ENCODE data around the gene NR0B2.
A peak's percentile ranks its signal among the peaks of the same experiment; 100 is the strongest.

NR0B2 gene

DNA sequence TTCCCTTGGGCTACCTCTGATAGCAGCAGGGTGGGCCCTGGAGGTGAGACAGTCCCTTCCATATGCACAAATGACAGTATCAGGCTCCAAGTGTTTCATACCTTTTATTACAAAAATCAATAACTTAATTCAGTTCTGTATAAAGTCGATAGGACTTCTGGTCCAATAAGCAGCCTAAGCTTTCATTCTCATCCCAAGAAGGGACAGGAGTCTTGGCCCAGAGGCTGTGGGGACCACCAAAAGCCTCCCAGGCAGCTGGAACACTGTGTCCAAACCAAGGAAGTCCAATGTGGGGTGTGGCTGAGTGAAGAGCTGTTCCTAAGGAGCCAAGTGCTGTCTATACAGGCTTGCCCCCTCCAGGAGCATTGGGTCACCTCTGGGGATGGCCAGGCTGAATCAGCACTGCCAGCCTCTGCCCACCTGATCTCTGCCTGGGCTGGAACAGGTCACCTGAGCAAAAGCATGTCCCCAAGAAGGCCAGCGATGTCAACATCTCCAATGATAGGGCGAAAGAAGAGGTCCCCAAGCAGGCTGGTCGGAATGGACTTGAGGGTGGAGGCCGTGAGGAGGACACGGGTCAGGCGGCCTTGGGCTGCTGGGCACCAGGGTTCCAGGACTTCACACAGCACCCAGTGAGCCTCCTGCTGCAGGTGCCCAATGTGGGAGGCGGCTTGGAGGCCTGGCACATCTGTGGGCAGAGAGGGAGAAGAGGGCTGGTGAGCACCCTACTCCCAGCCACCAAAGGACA lies 2.2 kb downstream of the NR0B2 start:
- H3K27ac ChIP-seq (ENCODE audit: low read length): no peak overlapping the region

DNA sequence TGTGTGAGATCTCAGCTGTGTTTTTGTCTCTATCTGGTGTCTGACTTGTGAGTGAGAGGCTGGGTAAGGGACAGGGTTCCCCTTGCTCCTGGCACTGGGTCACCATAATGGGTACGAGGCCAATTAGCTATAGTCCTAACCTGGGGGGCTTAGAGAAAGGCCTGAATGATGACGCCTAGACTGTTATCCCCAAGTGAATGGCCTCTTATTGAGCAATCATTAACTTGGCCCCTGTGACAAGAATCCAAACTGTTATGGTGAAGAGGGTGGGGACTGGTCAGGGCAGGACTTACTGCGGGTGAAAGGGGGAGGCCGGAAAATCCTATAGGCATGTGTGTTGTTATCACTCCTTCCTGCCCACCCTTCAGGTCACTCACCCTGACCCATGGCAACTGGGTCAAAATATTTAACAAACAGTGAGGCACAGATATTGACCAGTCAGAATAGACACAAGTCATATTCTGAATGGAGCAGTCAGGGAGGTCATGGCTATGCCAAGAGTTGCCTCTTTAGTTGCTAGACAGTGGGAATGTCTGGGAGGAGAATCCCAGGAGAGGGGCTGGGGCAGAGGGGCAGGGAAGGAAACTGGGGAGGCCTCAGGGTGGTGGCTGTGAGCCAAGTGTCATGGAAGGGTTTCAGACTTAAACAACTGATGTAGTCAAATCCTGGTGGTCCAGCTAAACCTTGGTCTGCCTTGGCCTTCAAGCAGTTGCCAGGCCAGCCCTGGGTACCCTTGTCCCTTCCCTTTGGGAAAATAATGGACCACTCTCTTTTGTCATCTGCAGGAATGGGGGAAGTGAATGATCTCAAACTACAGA lies 3.2 kb downstream of the NR0B2 start:
- Histone ChIP-seq H3K27me3 (ENCODE audit: control insufficient read depth in 1 of 2, insufficient read depth in 2 of 2, low read length in 2 of 2) (peaks cover 0 to 2% of the 10 kb centered on the region in 2 donors), H3K4me3 (ENCODE audit: low read length in 2 of 2) (no peak overlapping the region), H3K4me1 (ENCODE audit: control insufficient read depth, insufficient read depth, low read length) (no peaks in the 10 kb centered on the region), H3K27ac (ENCODE audit: low read length) (no peak overlapping the region), H3K9me3 (ENCODE audit: control insufficient read depth in 2 of 2, low read length in 2 of 2) (no peaks in the 10 kb centered on the region), H3K36me3 (ENCODE audit: control insufficient read depth in 2 of 2, insufficient read depth in 2 of 2, low read length in 2 of 2) (no peaks in the 10 kb centered on the region), H3K9ac (ENCODE audit: low read length in 2 of 2) (no peak overlapping the region)

More for the DNA sequence above, 2.2 kb downstream of the NR0B2 start:
- H3K9ac ChIP-seq (ENCODE audit: low read length in 2 of 2): no peak overlapping the region
- no peaks in the 10 kb centered on the region for H3K9me3 ChIP-seq (ENCODE audit: control insufficient read depth in 2 of 2, low read length in 2 of 2)
- H3K36me3 ChIP-seq (ENCODE audit: control insufficient read depth in 2 of 2, insufficient read depth in 2 of 2, low read length in 2 of 2): no peaks in the 10 kb centered on the region
- no peak overlapping the region for H3K4me3 ChIP-seq (ENCODE audit: low read length in 2 of 2)
- H3K4me1 ChIP-seq (ENCODE audit: control insufficient read depth, insufficient read depth, low read length): no peaks in the 10 kb centered on the region
- H3K27me3 ChIP-seq (ENCODE audit: control insufficient read depth in 1 of 2, insufficient read depth in 2 of 2, low read length in 2 of 2): peaks cover 0 to 2% of the 10 kb centered on the region in 2 donors

DNA sequence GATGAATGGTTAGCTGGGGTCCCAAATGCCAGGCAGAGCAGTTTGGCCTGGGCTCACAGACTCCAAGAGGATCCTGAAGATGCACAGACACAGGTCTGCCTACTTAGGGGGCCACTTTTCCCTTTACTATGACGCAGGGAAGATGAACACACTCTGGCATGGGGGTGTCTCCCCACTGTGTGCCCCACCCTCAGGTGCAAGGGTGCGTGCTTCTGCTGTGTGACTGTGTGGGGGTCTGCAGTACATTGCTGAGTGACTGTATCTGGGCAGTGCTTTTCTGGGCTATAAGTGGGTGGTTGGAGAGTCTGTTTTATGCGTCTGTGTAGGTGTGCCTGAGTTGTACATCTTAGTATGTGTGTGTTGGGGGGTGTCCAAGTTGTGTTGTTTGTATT lies 3.8 kb downstream of the NR0B2 start:
- no peaks in the 10 kb centered on the region for H3K9me3 ChIP-seq (ENCODE audit: control insufficient read depth in 2 of 2, low read length in 2 of 2)
- peaks cover 0 to 2% of the 10 kb centered on the region in 2 donors for H3K27me3 ChIP-seq (ENCODE audit: control insufficient read depth in 1 of 2, insufficient read depth in 2 of 2, low read length in 2 of 2)
- no peak overlapping the region for H3K4me3 ChIP-seq (ENCODE audit: low read length in 2 of 2)
- no peaks in the 10 kb centered on the region for H3K4me1 ChIP-seq (ENCODE audit: control insufficient read depth, insufficient read depth, low read length)
- no peaks in the 10 kb centered on the region for H3K36me3 ChIP-seq (ENCODE audit: control insufficient read depth in 2 of 2, insufficient read depth in 2 of 2, low read length in 2 of 2)
- no peak overlapping the region for H3K9ac ChIP-seq (ENCODE audit: low read length in 2 of 2)
- no peak overlapping the region for H3K27ac ChIP-seq (ENCODE audit: low read length)

DNA sequence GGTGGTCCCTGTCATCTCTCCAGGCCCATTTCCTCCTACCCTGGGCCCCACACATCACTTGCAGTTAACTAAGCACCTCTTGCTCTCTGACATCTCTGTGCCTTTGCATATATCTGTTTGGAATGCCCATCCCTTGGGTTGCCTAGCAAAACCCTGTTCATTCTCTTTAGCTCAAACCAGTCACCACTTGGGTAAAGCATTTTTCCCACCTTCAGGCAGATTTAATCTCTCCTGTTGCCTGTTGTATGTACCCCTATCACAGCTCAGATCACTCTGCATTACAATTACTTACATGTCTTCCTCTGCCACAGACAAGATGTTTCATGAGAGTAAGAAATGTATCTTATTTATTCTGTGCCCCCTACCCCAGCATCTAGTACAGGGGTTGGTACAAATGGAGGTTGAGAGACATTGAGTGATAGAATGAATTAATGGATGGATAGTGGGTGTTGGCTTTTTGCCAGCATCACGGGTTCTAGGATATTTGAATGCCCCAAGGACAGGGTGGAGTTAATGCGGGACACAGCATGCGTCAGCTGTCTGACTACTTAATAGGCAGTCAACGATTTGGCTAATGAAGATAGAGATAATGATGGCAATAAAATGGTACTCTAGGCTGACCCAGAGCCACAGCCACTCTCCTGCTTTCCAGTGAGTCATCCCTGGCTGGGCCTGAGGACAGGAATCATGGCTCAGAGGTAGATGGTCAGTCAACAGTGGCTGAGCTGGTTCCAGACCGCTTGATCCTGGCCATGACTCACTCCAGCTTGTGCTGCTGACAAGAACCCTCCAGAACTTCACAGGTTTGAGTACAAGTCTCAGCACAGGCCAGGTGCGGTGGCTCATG lies 6.5 kb downstream of the NR0B2 start:
- Histone ChIP-seq H3K9ac (ENCODE audit: low read length in 2 of 2) (no peak overlapping the region), H3K27me3 (ENCODE audit: control insufficient read depth in 1 of 2, insufficient read depth in 2 of 2, low read length in 2 of 2) (no peaks in the 10 kb centered on the region), H3K4me3 (ENCODE audit: low read length in 2 of 2) (no peak overlapping the region), H3K4me1 (ENCODE audit: control insufficient read depth, insufficient read depth, low read length) (no peaks in the 10 kb centered on the region), H3K9me3 (ENCODE audit: control insufficient read depth in 2 of 2, low read length in 2 of 2) (no peaks in the 10 kb centered on the region), H3K27ac (ENCODE audit: low read length) (no peak overlapping the region), H3K36me3 (ENCODE audit: control insufficient read depth in 2 of 2, insufficient read depth in 2 of 2, low read length in 2 of 2) (no peaks in the 10 kb centered on the region)

DNA sequence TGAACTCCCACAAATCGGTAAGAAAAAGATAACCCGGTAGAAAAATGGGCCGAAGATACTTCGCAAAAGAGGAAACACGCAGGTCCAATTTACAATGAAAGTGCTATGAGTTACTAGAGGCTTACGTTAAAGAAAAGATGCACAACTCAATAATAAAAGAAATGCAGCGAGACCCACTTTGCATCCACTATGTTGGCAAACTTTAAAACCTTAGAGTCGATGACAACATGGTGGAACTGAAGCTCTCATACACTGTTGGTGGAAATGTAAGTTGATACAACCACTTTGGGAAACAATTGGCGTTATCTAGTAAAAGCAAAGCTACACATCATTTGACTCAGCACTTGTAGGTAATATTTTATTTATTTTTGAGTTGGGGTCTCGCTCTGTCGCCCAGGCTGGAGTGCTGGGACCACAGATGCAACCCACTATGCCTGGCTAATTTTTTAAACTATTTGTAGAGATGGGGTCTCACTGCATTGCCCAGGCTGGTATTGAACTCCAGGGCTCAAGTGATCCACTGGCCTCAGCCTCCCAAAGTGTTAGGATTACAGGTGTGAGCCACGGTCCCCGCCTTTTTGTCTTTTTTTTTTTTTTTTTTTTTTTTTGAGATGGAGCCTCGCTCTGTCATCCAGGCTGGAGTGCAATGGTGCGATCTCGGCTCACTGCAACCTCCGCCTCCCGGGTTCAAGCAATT lies 12.8 kb downstream of the NR0B2 start:
- peaks cover 21% of the 10 kb centered on the region for H3K4me1 ChIP-seq (ENCODE audit: control insufficient read depth, insufficient read depth, low read length)
- no peaks in the 10 kb centered on the region for H3K9me3 ChIP-seq (ENCODE audit: control insufficient read depth in 2 of 2, low read length in 2 of 2)
- H3K9ac ChIP-seq (ENCODE audit: low read length in 2 of 2): peak overlapping the region; percentile 92 to 96
- H3K36me3 ChIP-seq (ENCODE audit: control insufficient read depth in 2 of 2, insufficient read depth in 2 of 2, low read length in 2 of 2): peaks cover 9 to 10% of the 10 kb centered on the region in 2 donors
- H3K27me3 ChIP-seq (ENCODE audit: control insufficient read depth in 1 of 2, insufficient read depth in 2 of 2, low read length in 2 of 2): no peaks in the 10 kb centered on the region
- H3K27ac ChIP-seq (ENCODE audit: low read length): peak overlapping the region; percentile 87
- peak overlapping the region; percentile 93 to 99 for H3K4me3 ChIP-seq (ENCODE audit: low read length in 2 of 2)

DNA sequence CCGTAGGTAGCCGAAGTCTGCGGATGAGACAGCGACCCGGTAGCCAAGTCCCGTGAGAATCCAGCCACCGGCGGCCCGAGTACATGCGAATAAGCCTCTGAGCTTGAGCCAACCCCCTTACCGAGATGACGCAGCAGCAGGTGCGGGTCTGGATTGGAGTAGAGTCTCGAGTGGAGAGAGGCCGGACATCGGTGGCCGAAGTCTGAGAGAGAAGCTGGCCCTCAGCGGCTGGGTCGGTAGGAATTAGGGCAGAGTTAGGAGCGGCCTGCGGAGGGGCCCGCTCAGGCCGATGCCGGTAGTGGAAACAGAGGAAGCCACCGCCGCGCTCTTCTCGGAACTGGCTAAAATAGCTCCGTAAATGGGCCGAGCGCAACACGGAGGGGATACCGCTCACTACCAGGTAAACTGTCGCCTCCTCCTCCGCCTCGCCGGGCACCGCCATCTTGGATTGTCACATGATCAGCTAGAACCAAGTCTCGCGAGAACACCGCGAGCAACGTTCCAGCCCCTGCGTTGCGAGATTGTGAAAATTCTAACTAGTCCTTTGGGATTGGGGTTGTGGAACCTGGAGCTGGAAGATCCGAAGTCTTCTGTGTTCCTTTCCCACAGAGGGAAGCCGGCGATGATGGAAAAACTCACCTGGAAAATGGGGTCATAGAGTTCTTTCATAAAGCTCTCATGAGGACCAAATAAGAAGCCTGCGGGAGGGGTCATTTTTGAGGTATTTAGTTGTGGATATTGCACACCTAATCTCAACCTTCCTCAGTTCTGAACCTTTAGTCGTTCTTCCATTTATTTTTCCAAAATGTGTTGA lies 13.6 kb downstream of the NR0B2 start, which contains the start of gene GPATCH3:
Gene GPATCH3 (minus strand): TSS at position 467 of the 814 bp plus-strand sequence. CDS start 25 bp downstream, at position 442.
- Histone ChIP-seq H3K9me3 (ENCODE audit: control insufficient read depth in 2 of 2, low read length in 2 of 2) (no peaks in the 10 kb centered on the region), H3K4me1 (ENCODE audit: control insufficient read depth, insufficient read depth, low read length) (peaks cover 21% of the 10 kb centered on the region), H3K27me3 (ENCODE audit: control insufficient read depth in 1 of 2, insufficient read depth in 2 of 2, low read length in 2 of 2) (no peaks in the 10 kb centered on the region), H3K4me3 (ENCODE audit: low read length in 2 of 2) (peak within 1 kb of the TSS; percentile 93 to 99), H3K36me3 (ENCODE audit: control insufficient read depth in 2 of 2, insufficient read depth in 2 of 2, low read length in 2 of 2) (peaks cover 11 to 13% of the 10 kb centered on the region in 2 donors), H3K9ac (ENCODE audit: low read length in 2 of 2) (peak within 1 kb of the TSS; percentile 92 to 96), H3K27ac (ENCODE audit: low read length) (peak within 1 kb of the TSS; percentile 87)

DNA sequence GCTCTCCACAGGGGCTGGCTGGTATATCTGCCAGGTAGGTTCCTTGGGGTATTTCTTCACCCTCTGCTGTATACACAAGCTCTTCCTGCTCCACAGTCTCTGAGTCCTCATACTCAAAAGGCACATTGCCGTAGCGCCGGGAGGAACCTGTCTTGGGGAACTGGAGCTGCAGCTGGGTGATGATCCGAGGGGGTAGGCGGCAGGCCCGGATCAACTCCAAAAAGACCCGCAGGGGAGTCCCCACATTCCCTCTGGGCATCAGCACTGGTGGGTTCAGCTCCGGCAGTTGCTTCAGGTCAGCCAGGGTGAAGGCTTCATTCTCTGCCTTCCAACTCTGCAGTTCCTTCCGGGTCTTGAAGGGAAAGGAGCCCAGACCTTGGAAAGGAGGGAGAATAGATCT lies 16.4 kb downstream of the NR0B2 start:
- H3K27ac ChIP-seq (ENCODE audit: low read length): no peak overlapping the region
- no peak overlapping the region for H3K4me3 ChIP-seq (ENCODE audit: low read length in 2 of 2)
- H3K9ac ChIP-seq (ENCODE audit: low read length in 2 of 2): no peak overlapping the region
- H3K27me3 ChIP-seq (ENCODE audit: control insufficient read depth in 1 of 2, insufficient read depth in 2 of 2, low read length in 2 of 2): no peaks in the 10 kb centered on the region
- no peaks in the 10 kb centered on the region for H3K9me3 ChIP-seq (ENCODE audit: control insufficient read depth in 2 of 2, low read length in 2 of 2)
- H3K36me3 ChIP-seq (ENCODE audit: control insufficient read depth in 2 of 2, insufficient read depth in 2 of 2, low read length in 2 of 2): peaks cover 33 to 34% of the 10 kb centered on the region in 2 donors
- peaks cover 21% of the 10 kb centered on the region for H3K4me1 ChIP-seq (ENCODE audit: control insufficient read depth, insufficient read depth, low read length)

DNA sequence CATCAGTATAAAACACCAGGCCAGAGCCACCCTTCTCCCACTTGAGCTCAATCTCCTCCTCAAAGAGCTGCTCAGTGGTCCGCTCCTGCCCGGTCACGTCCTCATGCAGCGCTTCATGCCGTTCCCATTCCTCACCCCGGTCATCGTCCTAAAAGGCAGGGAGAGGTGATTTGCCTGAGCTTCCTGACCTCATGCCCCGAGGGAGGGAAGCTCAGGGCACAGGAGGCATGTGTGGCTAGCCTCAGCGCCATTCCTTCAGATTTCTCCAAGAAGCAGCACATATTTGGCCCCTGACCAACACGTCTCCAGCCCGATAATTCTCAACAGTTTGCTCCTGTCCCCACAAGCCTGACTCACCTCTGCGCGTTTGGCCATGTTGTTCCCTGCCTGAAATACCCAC lies 19.5 kb downstream of the NR0B2 start:
- Histone ChIP-seq H3K4me3 (ENCODE audit: low read length in 2 of 2) (no peak overlapping the region), H3K4me1 (ENCODE audit: control insufficient read depth, insufficient read depth, low read length) (peaks cover 18% of the 10 kb centered on the region), H3K9ac (ENCODE audit: low read length in 2 of 2) (no peak overlapping the region), H3K27me3 (ENCODE audit: control insufficient read depth in 1 of 2, insufficient read depth in 2 of 2, low read length in 2 of 2) (no peaks in the 10 kb centered on the region), H3K9me3 (ENCODE audit: control insufficient read depth in 2 of 2, low read length in 2 of 2) (no peaks in the 10 kb centered on the region), H3K27ac (ENCODE audit: low read length) (no peak overlapping the region), H3K36me3 (ENCODE audit: control insufficient read depth in 2 of 2, insufficient read depth in 2 of 2, low read length in 2 of 2) (peaks cover 35 to 40% of the 10 kb centered on the region in 2 donors)

DNA sequence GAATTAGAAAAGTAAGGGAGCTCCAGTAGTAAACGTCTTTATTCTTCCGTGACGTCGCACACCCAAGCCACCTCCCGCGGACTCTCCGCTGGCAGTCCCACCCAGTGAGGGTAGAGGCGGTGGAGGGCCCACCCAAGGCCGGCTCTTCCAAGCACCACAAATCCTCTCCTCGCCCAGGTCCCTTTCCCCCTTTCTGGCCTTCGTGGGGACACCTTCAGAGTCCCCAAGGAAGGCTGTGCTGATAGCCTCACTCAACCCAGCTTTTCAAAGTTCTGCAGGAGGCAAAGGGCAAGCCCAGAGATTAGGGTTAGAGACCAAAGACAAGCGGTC lies 23.3 kb downstream of the NR0B2 start:
- Histone ChIP-seq H3K36me3 (ENCODE audit: control insufficient read depth in 2 of 2, insufficient read depth in 2 of 2, low read length in 2 of 2) (peaks cover 39 to 49% of the 10 kb centered on the region in 2 donors), H3K27ac (ENCODE audit: low read length) (peak overlapping the region; percentile 93), H3K9ac (ENCODE audit: low read length in 2 of 2) (peak overlapping the region; percentile 84 to 96), H3K27me3 (ENCODE audit: control insufficient read depth in 1 of 2, insufficient read depth in 2 of 2, low read length in 2 of 2) (no peaks in the 10 kb centered on the region), H3K4me1 (ENCODE audit: control insufficient read depth, insufficient read depth, low read length) (peaks cover 18% of the 10 kb centered on the region), H3K4me3 (ENCODE audit: low read length in 2 of 2) (peak overlapping the region; percentile 94 to 97), H3K9me3 (ENCODE audit: control insufficient read depth in 2 of 2, low read length in 2 of 2) (no peaks in the 10 kb centered on the region)

Measured in stomach smooth muscle (tissue), 2 donors.